AG09319 (cell line): ENCODE data around the gene AKAP12.
"Not testable (repeated sequence)": the region's sequence is repeated elsewhere in the genome, so short reads cannot be mapped to it uniquely, and the experiment has no call there.

Source experiments
- DNase-seq: peaks from one replicate; pipeline ENCODE4 v3.0.0-alpha.2; 2010; ENCODE audit warnings: low read depth; ENCODE audit errors: extremely low read depth
- CTCF ChIP-seq: IDR thresholded peaks from 2 replicates; pipeline ENCODE4 v1.5.1; 2011; ENCODE audit warnings: low read depth, mild to moderate bottlenecking, inconsistent platforms, low read length, moderate library complexity

The AKAP12 gene

GRCh38 chr6:151310279-151310678 is 70.5 kb downstream of the AKAP12 start:
- TF ChIP-seq CTCF, result no peak
- DNase-seq, result no peak

GRCh38 chr6:151310852-151311767 is 71.3 kb downstream of the AKAP12 start:
- no peak for TF ChIP-seq CTCF
- DNase-seq, result no peak

- no peak for TF ChIP-seq CTCF
- DNase-seq, result no peak
Measured at GRCh38 chr6:151313066-151313491, 73.3 kb downstream of the AKAP12 start.

DNA sequence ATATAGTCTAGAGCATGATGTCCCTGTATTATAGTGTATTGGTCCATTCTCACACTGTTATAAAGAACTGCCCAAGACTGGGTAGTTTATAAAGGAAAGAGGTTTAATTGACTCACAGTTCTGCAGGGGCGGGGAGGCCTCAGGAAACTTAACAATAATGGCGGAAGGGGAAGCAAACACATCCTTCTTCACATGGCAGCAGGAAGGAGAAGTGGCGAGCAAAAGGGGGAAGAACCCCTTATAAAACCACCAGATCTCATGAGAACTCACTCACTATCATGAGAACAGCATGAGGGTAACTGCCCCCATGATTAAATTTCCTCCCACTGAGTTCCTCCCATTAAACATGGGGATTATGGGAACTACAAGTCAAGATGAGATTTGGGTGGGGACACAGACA is 75.9 kb downstream of the AKAP12 start:
- DNase-seq, result not testable (repeated sequence)

DNA sequence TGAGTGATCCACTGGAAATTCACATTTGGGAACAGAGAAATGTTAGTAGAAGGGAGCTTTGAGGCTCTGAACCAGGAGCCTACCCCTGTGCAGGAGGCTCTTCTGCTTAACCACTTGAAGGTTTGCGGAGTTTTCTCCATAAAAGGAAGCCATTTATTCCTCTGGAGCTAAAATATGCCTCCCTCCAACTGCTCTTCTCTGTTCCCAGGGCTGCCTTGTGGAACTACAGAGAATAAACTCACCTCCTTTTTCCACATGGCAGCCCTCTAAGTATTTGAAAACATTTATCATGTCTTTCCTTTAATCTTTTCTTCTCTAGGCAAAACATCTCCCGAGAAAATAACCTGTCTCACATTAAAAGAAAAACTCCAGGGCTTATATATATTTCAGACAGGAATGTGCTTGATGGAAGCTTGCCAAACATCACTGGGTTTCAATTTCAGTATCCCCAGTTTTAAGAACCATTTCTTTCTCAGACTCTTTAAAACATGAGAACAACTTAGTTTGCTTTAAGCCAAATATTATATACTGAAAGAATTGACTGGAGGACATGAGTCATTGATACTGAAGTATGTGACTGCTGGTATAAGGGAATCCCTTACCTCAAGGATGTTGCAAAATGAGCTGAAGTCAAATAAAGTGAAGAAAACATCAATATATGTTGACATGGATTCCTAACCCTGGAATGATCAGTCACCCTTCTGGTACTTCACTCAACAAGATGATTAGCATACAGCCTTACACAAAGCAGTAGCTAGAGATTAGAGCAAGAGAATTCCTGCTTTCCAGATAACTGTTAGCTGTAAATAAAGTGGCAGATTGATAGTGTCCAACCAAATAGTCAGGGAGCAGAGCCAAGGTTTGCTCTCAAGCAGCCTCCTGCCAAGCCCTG is 77.6 kb downstream of the AKAP12 start:
- TF ChIP-seq CTCF, result no peak

DNA sequence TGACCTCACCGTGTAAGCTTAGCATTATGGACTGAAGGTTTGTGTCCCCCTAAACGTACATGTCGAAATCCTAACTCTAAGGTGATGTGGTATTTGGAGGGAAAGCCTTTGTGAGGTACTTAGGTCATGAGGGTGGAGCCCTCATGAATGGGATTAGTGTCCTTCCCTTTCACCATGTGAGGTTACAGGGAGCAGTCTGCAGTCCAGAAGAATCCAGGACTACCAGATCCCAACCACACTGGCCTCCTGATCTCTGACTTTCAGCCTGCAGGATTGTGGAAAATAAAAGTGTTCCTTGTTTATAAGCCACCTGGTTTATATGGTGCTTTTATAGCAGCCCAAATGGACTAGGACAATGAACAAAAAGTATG is 78.2 kb downstream of the AKAP12 start:
- no peak for TF ChIP-seq CTCF
- no peak for DNase-seq

More for the DNA sequence above, 77.6 kb downstream of the AKAP12 start:
- peak; percentile 24 for DNase-seq

- TF ChIP-seq CTCF, result no peak
Measured at GRCh38 chr6:151320140-151320539, 80.4 kb downstream of the AKAP12 start.

More at GRCh38 chr6:151320140-151320539, 80.4 kb downstream of the AKAP12 start:
- no peak for DNase-seq
